Measurements from ENCODE around the gene UNC45A.
"Not testable (repeated sequence)": the region's sequence is repeated elsewhere in the genome, so short reads cannot be mapped to it uniquely, and the experiment has no call there.

The UNC45A gene

DNA sequence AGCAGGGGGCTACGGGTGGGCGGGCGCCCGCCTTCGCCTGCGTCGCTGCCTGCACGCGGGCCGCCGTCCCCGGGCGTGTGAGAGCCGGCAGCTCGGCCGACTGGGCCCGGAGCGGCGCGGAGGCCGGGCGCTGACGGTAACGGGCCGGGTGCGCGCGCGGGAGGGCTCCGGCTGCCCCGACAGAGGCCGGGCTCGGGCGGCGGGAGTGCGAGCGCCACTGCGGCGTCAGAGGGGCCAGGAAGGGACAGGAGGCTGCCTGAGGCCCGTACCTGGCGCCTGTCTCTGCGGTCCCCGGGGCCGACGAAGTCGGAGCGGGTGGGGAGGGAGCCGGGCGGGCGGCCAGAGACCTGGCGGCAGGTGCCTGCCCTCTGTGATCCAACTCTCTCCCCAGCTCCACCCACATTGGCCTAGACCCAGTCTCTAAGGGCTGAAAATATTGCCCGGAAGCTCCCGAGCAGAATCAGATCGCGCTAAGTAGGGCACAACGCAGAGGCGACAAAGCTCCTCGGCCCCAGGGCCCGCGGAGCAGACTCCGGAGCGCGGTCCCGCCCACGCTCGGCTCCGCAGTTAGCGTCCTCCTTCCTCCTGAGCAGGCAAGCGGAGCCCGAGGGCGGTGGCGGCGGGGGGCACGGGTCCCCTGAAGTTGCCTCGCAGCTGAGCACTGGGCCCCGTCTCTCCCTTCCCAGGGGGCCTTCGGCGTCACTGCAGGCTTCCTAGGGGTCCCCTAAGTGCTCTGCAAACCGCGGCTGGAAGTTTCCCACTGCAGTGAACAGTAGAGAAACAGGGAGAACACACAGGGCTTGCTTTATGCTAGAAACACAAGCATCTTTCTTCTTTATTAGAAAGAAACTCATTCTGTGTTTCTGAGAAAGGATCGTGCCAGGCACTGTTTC, 32.0 kb upstream of the UNC45A start, which contains the start of gene MAN2A2:
MAN2A2 (plus strand) TSS at position 463 of the 893 bp plus-strand sequence. CDS start 906 bp downstream, outside the sequence.
- peak; percentile 32 to 52 for DNase-seq (ENCODE audit: low read depth in 2 of 2, low spot score in 1 of 2)

DNA sequence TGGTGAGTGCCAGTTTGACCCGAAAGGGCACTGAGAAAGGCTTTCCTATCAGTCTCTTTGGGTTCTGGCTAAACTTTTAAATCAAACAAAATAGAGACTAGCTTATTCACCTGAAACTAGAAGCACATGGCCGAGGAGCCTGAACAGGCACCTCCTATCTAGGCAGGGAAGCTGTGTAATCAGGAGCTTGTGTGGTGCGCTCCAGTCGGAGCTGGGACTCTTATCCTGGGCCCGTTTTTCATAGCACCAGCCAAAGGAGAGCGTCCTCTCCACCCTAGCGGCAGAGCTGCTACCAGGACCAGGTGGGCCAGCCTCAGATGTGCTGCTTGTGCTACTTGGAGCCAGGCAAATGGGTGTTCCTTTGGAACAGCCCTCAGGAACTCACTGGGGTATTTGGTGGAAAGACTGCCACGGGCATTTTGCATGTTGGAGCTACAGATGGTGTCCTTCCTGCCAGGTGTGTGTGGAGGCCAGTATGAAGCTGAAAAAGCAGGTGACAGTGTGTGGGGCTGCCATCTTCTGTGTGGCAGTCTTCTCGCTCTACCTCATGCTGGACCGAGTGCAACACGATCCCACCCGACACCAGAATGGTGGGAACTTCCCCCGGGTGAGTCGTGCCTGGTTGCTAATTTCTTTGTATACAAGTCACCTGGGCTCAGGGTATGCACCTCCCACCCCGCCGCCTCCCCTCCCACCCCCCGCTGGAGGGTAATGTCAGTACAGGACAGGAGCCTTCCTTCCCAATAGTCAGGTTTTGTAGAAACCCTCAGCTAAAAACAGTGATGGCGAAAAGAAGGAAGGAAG, 31.1 kb upstream of the UNC45A start:
- no peak for DNase-seq (ENCODE audit: low read depth in 2 of 2, low spot score in 1 of 2)

DNA sequence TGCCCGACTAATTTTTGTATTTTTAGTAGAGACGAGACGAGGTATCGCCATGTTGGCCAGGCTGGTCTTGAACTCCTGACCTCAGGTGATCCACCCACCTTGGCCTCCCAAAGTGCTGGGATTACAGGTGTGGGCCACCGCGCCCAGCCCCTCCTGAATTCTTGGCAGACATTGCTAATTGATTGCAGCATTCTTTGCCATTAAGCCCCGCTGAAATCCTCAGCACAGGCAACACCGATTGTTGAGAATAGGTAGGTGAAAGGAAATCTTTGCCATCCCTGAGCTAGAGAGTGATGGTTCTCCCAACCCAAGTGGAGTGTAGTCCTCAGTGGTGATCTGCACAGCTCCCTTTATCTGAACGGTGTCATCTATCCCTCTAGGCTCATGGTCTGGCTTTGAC, 30.3 kb upstream of the UNC45A start:
- DNase-seq (ENCODE audit: low read depth in 2 of 2, low spot score in 1 of 2) = no peak

DNA sequence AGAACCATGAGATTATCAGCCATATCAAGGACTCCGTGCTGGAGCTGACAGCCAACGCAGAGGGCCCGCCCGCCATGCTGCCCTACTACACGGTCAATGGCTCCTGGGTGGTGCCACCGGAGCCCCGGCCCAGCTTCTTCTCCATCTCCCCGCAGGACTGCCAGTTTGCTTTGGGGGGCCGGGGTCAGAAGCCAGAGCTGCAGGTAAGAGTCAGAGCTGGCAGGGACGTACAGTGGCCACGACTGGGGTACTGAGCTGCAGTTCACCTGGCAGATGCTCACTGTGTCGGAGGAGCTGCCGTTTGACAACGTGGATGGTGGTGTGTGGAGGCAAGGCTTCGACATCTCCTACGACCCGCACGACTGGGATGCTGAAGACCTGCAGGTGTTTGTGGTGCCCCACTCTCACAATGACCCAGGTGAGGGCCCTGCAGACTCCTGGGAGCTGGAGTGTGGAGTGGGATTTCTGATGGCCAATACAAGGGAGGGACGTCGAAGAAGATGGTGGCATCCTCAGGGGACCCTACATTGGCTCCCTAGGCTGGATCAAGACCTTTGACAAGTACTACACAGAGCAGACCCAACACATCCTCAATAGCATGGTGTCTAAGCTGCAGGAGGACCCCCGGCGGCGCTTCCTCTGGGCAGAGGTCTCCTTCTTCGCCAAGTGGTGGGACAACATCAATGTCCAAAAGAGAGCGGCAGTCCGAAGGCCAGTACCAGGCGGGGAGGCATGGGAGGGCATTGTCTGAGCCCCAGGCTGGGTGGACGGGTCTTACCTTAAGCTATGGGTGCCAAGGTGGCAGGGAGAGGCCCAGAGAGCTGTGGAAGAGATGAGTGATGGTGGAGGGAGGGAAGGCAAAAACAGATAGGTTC, 29.5 kb upstream of the UNC45A start:
- DNase-seq (ENCODE audit: low read depth in 2 of 2, low spot score in 1 of 2) = no peak

- DNase-seq (ENCODE audit: low read depth in 2 of 2, low spot score in 1 of 2) = no peak
These were observed 28.8 kb upstream of the UNC45A start for GRCh38 chr15:90906181-90906849.

GRCh38 chr15:90907051-90907660, 27.9 kb upstream of the UNC45A start:
- DNase-seq (ENCODE audit: low read depth in 2 of 2, low spot score in 1 of 2) = no peak

DNA sequence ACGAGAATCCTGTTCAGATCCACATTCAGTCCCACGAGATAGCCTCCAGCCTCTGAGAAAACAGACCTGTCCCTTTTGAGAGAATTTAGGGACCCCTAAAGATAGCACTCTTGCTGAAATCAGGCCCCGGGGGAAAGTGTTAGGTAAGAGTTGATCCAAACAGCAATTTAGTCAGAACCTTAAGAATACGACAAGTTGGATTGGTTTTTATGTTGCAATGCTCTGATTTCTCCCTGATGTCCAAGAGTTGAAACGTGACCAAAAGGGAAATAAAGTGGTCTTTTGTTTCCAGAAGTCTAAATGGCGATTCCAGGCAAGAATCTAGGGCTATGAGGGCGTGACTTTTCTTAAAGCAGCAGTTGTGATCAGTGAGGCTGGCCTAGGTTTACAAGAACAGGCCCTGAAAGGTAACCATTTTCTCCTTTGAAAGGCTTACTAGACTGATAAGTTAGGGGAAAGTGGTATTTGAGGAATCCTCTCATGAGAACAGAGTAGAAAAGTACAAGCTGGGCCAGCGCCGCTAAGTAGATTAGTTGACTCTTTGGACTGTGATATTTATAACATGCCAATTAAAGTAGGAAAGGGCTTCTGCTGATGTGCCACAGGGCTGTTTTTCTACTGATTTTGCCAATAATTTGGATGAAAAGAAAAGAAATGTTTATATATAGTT, 27.1 kb upstream of the UNC45A start:
- DNase-seq (ENCODE audit: low read depth in 2 of 2, low spot score in 1 of 2) = no peak

DNA sequence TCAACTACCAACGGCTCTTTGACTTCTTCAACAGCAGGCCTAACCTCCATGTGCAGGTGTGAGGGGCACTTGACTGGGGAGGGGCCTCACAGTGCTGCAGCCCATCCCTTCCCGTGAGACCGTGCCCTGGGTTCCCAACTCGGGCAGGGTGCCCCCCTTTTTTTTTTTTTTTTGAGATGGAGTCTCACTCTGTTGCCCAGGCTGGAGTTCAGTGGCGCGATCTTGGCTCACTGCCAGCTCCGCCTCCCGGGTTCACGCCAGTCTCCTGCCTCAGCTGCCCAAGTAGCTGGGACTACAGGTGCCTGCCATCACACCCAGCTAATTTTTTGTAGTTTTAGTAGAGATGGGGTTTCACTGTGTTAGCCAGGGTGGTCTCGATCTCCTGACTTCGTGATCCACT, 25.6 kb upstream of the UNC45A start:
- not testable (repeated sequence) for DNase-seq (ENCODE audit: low read depth in 2 of 2, low spot score in 1 of 2)

GRCh38 chr15:90909976-90910375, 25.1 kb upstream of the UNC45A start:
- no peak for DNase-seq (ENCODE audit: low read depth in 2 of 2, low spot score in 1 of 2)

DNA sequence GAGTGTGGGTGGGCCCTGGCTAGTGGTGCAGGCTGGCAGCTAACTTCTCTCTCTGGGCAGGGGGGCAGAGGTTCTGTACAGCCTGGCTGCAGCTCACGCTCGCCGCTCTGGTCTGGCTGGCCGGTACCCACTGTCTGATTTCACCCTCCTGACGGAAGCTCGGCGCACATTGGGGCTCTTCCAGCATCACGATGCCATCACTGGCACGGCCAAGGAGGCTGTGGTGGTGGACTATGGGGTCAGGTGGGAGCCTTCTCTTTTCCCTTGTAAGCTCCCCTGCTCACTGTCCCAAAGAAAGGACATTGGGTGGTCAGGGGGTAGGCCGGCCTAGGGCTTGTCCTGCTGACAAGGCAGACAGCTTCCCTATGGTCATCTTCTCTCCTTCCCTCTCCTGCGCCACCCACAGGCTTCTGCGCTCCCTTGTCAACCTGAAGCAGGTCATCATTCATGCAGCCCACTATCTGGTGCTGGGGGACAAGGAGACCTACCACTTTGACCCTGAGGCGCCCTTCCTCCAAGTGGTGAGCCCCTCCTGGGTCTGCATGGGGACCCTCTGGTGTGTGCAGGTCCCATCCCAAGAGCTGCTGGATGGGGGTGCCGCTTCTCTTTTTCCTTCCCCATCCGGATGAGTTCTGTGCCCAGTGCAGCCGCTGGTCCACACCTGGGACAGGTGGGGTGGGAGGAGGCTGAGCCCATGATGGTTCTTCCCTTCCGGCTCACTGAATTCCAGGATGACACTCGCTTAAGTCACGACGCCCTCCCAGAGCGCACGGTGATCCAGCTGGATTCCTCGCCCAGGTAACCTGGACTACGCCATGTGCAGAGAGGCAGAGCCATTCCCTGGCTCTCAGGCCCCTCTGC, 24.4 kb upstream of the UNC45A start:
- no peak for DNase-seq (ENCODE audit: low read depth in 2 of 2, low spot score in 1 of 2)

DNA sequence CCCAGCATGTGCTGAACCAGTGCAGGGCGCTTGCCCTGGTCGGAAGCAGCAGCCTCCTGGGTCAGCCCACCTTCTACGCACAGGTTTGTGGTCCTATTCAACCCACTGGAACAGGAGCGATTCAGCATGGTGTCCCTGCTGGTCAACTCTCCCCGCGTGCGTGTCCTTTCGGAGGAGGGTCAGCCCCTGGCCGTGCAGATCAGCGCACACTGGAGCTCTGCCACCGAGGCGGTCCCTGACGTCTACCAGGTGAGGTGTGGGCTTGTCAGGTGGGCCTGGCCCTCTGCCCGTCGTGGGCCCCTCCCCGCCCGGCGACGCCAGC, 23.8 kb upstream of the UNC45A start:
- DNase-seq (ENCODE audit: low read depth in 2 of 2, low spot score in 1 of 2) = no peak

GRCh38 chr15:90911906-90912769, 22.9 kb upstream of the UNC45A start:
- no peak for DNase-seq (ENCODE audit: low read depth in 2 of 2, low spot score in 1 of 2)

DNA sequence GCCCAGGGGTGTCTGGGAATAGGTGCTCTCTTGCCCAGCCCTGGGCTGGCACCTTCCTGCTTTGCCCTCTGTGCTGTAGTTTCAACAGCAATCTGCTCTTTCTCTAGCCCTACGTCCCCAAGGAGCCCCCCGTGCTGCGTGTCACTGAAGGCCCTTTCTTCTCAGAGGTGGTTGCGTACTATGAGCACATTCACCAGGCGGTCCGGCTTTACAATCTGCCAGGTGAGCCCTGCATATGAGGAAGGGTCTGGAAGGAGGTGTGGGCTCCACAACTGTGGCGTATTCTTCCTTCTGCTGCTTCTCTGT, 22.4 kb upstream of the UNC45A start:
- DNase-seq (ENCODE audit: low read depth in 2 of 2, low spot score in 1 of 2) = no peak

DNA sequence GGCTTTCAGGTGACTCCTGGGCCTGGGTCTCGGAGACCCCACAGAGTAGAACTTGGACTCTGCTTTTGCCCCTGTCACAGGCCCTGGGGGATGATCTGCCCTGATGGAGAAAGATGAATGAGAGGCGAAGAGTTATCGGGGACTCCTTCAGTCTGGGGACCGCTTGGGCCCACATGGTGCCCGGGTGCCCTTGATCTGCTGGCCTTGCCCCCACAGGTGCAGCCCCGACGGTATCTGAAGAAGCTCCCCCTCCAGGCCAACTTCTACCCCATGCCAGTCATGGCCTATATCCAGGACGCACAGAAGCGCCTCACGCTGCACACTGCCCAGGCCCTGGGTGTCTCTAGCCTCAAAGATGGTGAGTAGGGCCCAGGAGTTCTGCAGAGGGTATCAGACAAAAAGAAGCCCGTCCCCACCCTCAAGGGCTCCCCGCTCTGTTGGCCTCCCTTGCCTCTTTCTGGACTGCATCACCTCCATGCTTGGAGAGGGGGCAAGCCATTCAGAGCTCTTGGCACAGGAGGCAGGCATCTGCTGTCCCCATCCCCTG, 21.6 kb upstream of the UNC45A start:
- no peak for DNase-seq (ENCODE audit: low read depth in 2 of 2, low spot score in 1 of 2)

GRCh38 chr15:90914305-90915080, 20.6 kb upstream of the UNC45A start:
- no peak for DNase-seq (ENCODE audit: low read depth in 2 of 2, low spot score in 1 of 2)

DNA sequence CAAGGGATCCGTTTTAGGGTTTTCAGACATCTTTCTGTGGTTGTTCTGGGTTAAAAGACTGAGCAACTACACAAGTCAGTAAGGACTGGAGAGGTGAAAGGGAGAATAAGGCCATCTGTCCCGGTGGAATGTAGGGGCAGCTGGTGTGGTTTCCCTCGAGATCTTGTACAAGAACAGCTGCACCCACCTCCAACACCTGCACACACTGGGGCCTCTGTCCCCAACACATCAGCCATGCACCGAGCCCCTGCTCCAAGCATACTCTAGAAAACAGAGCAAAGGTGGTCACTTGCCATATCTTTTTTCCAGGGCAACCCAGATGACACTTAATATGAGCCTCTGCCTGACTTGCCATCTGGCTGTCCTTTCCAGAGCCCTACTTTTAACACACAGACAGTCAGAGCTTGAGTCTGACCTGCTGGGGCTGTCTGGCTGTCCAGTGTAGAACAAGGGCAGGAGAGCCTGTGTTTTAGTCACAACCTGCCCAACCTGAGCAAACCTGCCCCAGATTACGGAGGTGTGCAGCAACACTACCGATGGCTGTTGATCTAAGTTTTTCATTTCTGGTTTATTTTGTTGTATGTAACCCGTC, 19.8 kb upstream of the UNC45A start:
- no peak for DNase-seq (ENCODE audit: low read depth in 2 of 2, low spot score in 1 of 2)
